HCT116 (cell line): Measurements from ENCODE around the gene LRFN3. TPM values are rescaled to one million over a fixed set of nuclear protein-coding genes. Genes with fewer than 3 reads are reported as not detected.

Source experiments
- ATAC-seq: fragments of 200-7000 bp; cut with Tn5 transposase; 2 replicates; pipeline ENCODE4 v1.9.1; 2020; ENCODE audit warnings: mild to moderate bottlenecking, moderate library complexity
- BruUV-seq: library from RNA; stranded (reverse); fragments of 400-500 nt; replicated peaks from 2 replicates; lab custom pipeline; 2021; lab: Mats Ljungman, UMichigan
- CTCF ChIA-PET: fragments of 300-600 bp; sonication (Branson Sonifier 250); formaldehyde crosslinking; loops from one replicate; lab custom pipeline; 2021; ENCODE audit warnings: antibody characterized with exemption; lab: Charles Lee
- POLR2A ChIA-PET: fragments of 300-600, 350-600 bp; sonication (Branson Sonifier 250); formaldehyde crosslinking; loops from one replicate; lab custom pipeline; 2021; ENCODE audit warnings: antibody characterized with exemption; lab: Charles Lee
- RAD21 ChIA-PET, 2 experiments: fragments of 300-600 bp; sonication (Branson Sonifier 250); formaldehyde crosslinking; loops; one replicate each; lab custom pipeline; 2023; ENCODE audit warnings: low total read pairs in 2 of 2; ENCODE audit not compliant: uncharacterized antibody in 2 of 2, unreplicated experiment in 2 of 2, low non-redundant PET in 1 of 2; lab: Charles Lee
- DNase-seq: peaks from one replicate; pipeline ENCODE4 v3.0.0-alpha.2; 2010; ENCODE audit warnings: low read depth, low spot score
- H2AFZ ChIP-seq: fragments of 200-600 bp; shearing (Covaris generic), sonication (generic); 2 replicates; pipeline ENCODE4 v1.6.1; 2017; ENCODE audit warnings: low read depth, mixed run types, mixed read lengths, antibody characterized with exemption, low read length; ENCODE audit not compliant: poor library complexity, severe bottlenecking
- H3K27ac ChIP-seq: 2 replicates; pipeline ENCODE4 v1.5.1; 2012; ENCODE audit warnings: low read depth, low read length
- H3K27me3 ChIP-seq: fragments of 200-600 bp; sonication (generic); 2 replicates; pipeline ENCODE4 v1.6.1; 2016; ENCODE audit warnings: mixed run types, low read length, mixed read lengths; ENCODE audit not compliant: insufficient read depth
- H3K36me3 ChIP-seq, 2 experiments: fragments of 200-500 bp in 1 of 2; fragments of 200-600 bp in 1 of 2; sonication (Bioruptor generic) in 1 of 2; sonication (generic) in 1 of 2; 2 replicates each; pipeline versions ENCODE4 v1.5.1 to v1.6.1; 2014 to 2016; ENCODE audit warnings: low read length in 2 of 2, inconsistent platforms in 1 of 2, mixed read lengths in 1 of 2, mixed run types in 1 of 2; ENCODE audit not compliant: insufficient read depth in 2 of 2, control insufficient read depth in 1 of 2
- H3K4me1 ChIP-seq, 2 experiments: fragments of 200-600 bp in 1 of 2; sonication (generic) in 1 of 2; 2 replicates each; pipeline versions ENCODE4 v1.5.1 to v1.6.1; 2012 to 2017; ENCODE audit warnings: low read length in 2 of 2, inconsistent platforms in 1 of 2, mild to moderate bottlenecking in 1 of 2, mixed read lengths in 1 of 2, mixed run types in 1 of 2, moderate library complexity in 1 of 2; ENCODE audit not compliant: insufficient read depth in 2 of 2, control insufficient read depth in 1 of 2
- H3K4me2 ChIP-seq: fragments of 200-600 bp; sonication (generic); 2 replicates; pipeline ENCODE4 v1.6.1; 2017; ENCODE audit warnings: mixed run types, low read length, mixed read lengths
- H3K4me3 ChIP-seq, 2 experiments: fragments of 200-600 bp in 1 of 2; sonication (generic) in 1 of 2; replicated peaks in 1 of 2; 2 replicates each; pipeline ENCODE4 v1.5.1; 2011 to 2016; ENCODE audit warnings: low read length in 2 of 2, control low read depth in 1 of 2, low read depth in 1 of 2, mild to moderate bottlenecking in 1 of 2, mixed read lengths in 1 of 2, mixed run types in 1 of 2
- H3K79me2 ChIP-seq: fragments of 200-600 bp; sonication (generic); 2 replicates; pipeline ENCODE4 v1.6.1; 2017; ENCODE audit warnings: mild to moderate bottlenecking, mixed run types, low read length, moderate library complexity, mixed read lengths; ENCODE audit not compliant: insufficient read depth
- H3K9ac ChIP-seq: fragments of 200-600 bp; sonication (generic); 2 replicates; pipeline ENCODE4 v1.6.1; 2016; ENCODE audit warnings: low read length, mixed read lengths
- H3K9me2 ChIP-seq: fragments of 200-600 bp; sonication (generic), shearing (Covaris generic); 2 replicates; pipeline ENCODE4 v1.6.1; 2017; ENCODE audit warnings: mixed run types, mild to moderate bottlenecking, moderate library complexity; ENCODE audit not compliant: insufficient read depth
- H3K9me3 ChIP-seq, 2 experiments: fragments of 200-500 bp in 1 of 2; fragments of 200-600 bp in 1 of 2; sonication (Bioruptor generic) in 1 of 2; sonication (generic) in 1 of 2; 2 replicates each; pipeline ENCODE4 v1.6.1; 2014 to 2017; ENCODE audit warnings: low read length in 2 of 2, mixed read lengths in 2 of 2, inconsistent platforms in 1 of 2, low read depth in 1 of 2, mild to moderate bottlenecking in 1 of 2, mixed run types in 1 of 2, moderate library complexity in 1 of 2; ENCODE audit not compliant: control insufficient read depth in 1 of 2, insufficient read depth in 1 of 2
- H4K20me1 ChIP-seq: fragments of 200-600 bp; sonication (generic), shearing (Covaris generic); 2 replicates; pipeline ENCODE4 v1.6.1; 2017; ENCODE audit warnings: mixed run types, mild to moderate bottlenecking, moderate library complexity; ENCODE audit not compliant: insufficient read depth
- ATF3 ChIP-seq: IDR thresholded peaks from 2 replicates; pipeline ENCODE4 v1.6.1; 2012
- CBX3 ChIP-seq: IDR thresholded peaks from 2 replicates; pipeline ENCODE4 v1.6.1; 2012; ENCODE audit warnings: low read depth
- CEBPB ChIP-seq: IDR thresholded peaks from 2 replicates; pipeline ENCODE4 v1.6.1; 2012; ENCODE audit warnings: low read depth
- EZH2 ChIP-seq: fragments of 200-600 bp; sonication (generic); IDR thresholded peaks from 2 replicates; pipeline ENCODE4 v1.6.1; 2017; ENCODE audit warnings: antibody characterized with exemption, mixed run types
- FOSL1 ChIP-seq: IDR thresholded peaks from 2 replicates; pipeline ENCODE4 v1.6.1; 2012; ENCODE audit warnings: low read depth
- POLR2AphosphoS5 ChIP-seq: IDR thresholded peaks from 2 replicates; pipeline ENCODE4 v1.6.1; 2011; ENCODE audit warnings: mild to moderate bottlenecking, low read depth, low read length, moderate library complexity
- SIN3A ChIP-seq: IDR thresholded peaks from 2 replicates; pipeline ENCODE4 v1.6.1; 2012; ENCODE audit warnings: low read depth
- ZBTB33 ChIP-seq: IDR thresholded peaks from 2 replicates; pipeline ENCODE4 v1.6.1; 2011; ENCODE audit warnings: mild to moderate bottlenecking, low read length, moderate library complexity; ENCODE audit not compliant: insufficient replicate concordance; ENCODE audit errors: extremely low read depth
- intact Hi-C: fragments of 100-400 bp; cut with micrococcal nuclease; formaldehyde crosslinking; loops from 2 replicates; pipeline ENCODE4 v1.10.0; 2022
- total RNA-seq: library from RNA; stranded (reverse); gene quantifications from one replicate; pipeline ENCODE4 v1.2.1, GENCODE V29; 2021; ENCODE audit not compliant: unreplicated experiment

Gene LRFN3
- total RNA-seq, 1 experiment from 2014 or later: 18.8 TPM

GRCh38 chr19:35959040-35959967 is 23.1 kb downstream of the LRFN3 start (continued):
- TF ChIP-seq SIN3A (no peak), POLR2AphosphoS5 (no peak), CEBPB (no peak), CBX3 (no peak)

GRCh38 chr19:35959968-35960320 is 23.8 kb downstream of the LRFN3 start:
- no TSS peak for BruUV-seq
- H3K4me3 ChIP-seq: no peak overlapping the region
- ChIA-PET POLR2A (no interaction called here), CTCF (no interaction called here), RAD21 (no interaction called here)
- no peaks in the 10 kb centered on the region for H3K27me3 ChIP-seq
- no peak overlapping the region for H2AFZ ChIP-seq
- ATAC-seq (no peak), DNase-seq (no peak)
- H3K9me3 ChIP-seq: no peaks in the 10 kb centered on the region
- no peaks in the 10 kb centered on the region for H3K79me2 ChIP-seq
- no peaks in the 10 kb centered on the region for H3K36me3 ChIP-seq
- H3K9ac ChIP-seq: no peak overlapping the region
- no peak overlapping the region for H3K27ac ChIP-seq
- H3K9me2 ChIP-seq: no peaks in the 10 kb centered on the region
- no peak for TF ChIP-seq POLR2AphosphoS5
- TF ChIP-seq CEBPB: no peak
- TF ChIP-seq FOSL1: no peak
- TF ChIP-seq ATF3: no peak
- TF ChIP-seq EZH2: no peak
- TF ChIP-seq ZBTB33: no peak
- intact Hi-C loops: no loop called here
- no peak overlapping the region for H3K4me2 ChIP-seq
- H4K20me1 ChIP-seq: no peaks in the 10 kb centered on the region
- peaks cover 9 to 11% of the 10 kb centered on the region in 2 experiments; a peak in 3 of 4 replicates for H3K4me1 ChIP-seq
